DND-41 (cell line): ENCODE data around the gene CDK8.

Source experiments
- CTCF ChIP-seq: IDR thresholded peaks from 2 replicates; pipeline ENCODE4 v1.5.1; 2012; ENCODE audit warnings: borderline replicate concordance, low read length, moderate library complexity, mild to moderate bottlenecking; ENCODE audit not compliant: poor library complexity, severe bottlenecking; ENCODE audit errors: extremely low read depth
- EZH2 ChIP-seq: IDR thresholded peaks from 3 replicates; pipeline ENCODE4 v1.6.1; 2012; ENCODE audit warnings: borderline replicate concordance, low read depth, mild to moderate bottlenecking, moderate library complexity, low read length, inconsistent platforms; ENCODE audit not compliant: severe bottlenecking

- TF ChIP-seq CTCF (no peak), EZH2 (no peak)
These were observed 72.6 kb downstream of the CDK8 start for GRCh38 chr13:26326562-26326961.
